Measurements from ENCODE around the gene CISH. TPM values are rescaled to one million over a fixed set of nuclear protein-coding genes. Genes with fewer than 3 reads are reported as not detected.

CISH gene
- total and polyA plus RNA-seq, 2 of the 4 experiments (the other 2 are of a cell fraction), result 0.90 to 4.0 TPM

DNA sequence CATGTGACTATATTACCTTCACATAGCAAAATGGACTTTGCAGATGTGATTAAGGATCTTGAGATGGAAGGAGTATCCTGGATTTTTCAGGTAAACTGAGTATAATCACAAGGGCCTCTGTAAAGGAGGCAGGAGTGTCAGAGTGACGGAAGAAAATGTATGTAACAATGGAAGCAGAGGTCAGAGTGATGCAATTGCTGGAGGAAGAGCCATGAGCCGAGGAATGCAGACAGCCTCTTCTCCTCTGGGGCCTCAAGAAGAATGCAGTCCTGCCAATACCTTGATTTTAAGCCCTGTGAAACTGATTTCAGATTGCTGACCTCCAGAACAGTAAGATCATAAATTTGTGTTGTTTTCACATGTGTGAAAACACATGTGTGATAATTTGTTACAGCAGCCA, 27.2 kb downstream of the CISH start:
- Histone ChIP-seq H2AK5ac (ENCODE audit: low read depth, low read length) (no peak overlapping the region), H4K20me1 (ENCODE audit: insufficient read depth, low read length) (no peaks in the 10 kb centered on the region), H3K4ac (ENCODE audit: low read depth, low read length) (no peak overlapping the region), H3K14ac (replicated peaks; ENCODE audit: low read depth, low read length) (no peak overlapping the region), H3K9ac (ENCODE audit: low read depth, low read length) (no peak overlapping the region), H3K79me1 (ENCODE audit: low read depth in 1 of 2, low read length in 2 of 2) (no peaks in the 10 kb centered on the region), H3K4me2 (ENCODE audit: low read depth, low read length) (no peak overlapping the region), H2BK20ac (ENCODE audit: low read depth, low read length) (no peak overlapping the region), H3K23ac (ENCODE audit: low read depth, low read length) (no peak overlapping the region), H4K5ac (ENCODE audit: low read depth, low read length) (no peak overlapping the region), H2BK5ac (ENCODE audit: low read depth, low read length, poor library complexity, severe bottlenecking) (no peak overlapping the region), H2BK120ac (ENCODE audit: low read depth, low read length) (no peak overlapping the region), H4K91ac (ENCODE audit: insufficient read depth, low read depth, low read length) (no peak overlapping the region), H3K4me1 (ENCODE audit: control insufficient read depth, insufficient read depth, low read length) (no peaks in the 10 kb centered on the region), H3K27me3 (ENCODE audit: control insufficient read depth, insufficient read depth, low read length) (no peaks in the 10 kb centered on the region), H3K9me3 (ENCODE audit: control insufficient read depth, insufficient read depth, low read length) (no peaks in the 10 kb centered on the region), H3K9me1 (ENCODE audit: insufficient read depth, low read length) (no peaks in the 10 kb centered on the region), H3K56ac (ENCODE audit: extremely low read depth, insufficient read depth, low read length) (no peak overlapping the region), H3K27ac (ENCODE audit: insufficient read depth, low read length) (no peak overlapping the region), H2AFZ (replicated peaks; ENCODE audit: low read length, poor library complexity) (no peak overlapping the region), H3K18ac (ENCODE audit: low read depth, low read length) (no peak overlapping the region), H2AK9ac (replicated peaks; ENCODE audit: low read depth, low read length, poor library complexity) (no peak overlapping the region), H3K36me3 (ENCODE audit: control insufficient read depth, insufficient read depth, low read length) (peaks cover 26% of the 10 kb centered on the region; the same call in 1 of the 2 replicates), H4K8ac (ENCODE audit: low read depth in 2 of 2, low read length in 2 of 2) (no peak overlapping the region), H3K4me3 (ENCODE audit: insufficient read depth, low read depth, low read length) (no peak overlapping the region), H2BK15ac (ENCODE audit: low read depth, low read length) (no peak overlapping the region)
- dilution Hi-C loops (cut with HindIII; ENCODE audit: low sequenced_read_pairs, unreplicated experiment), result no loop called here
- no peak for TF ChIP-seq SMC3 (IDR thresholded peaks at IDR 0.05; ENCODE audit: low read depth, low read length)
- peak; percentile 42; the same call in 1 of the 2 replicates for TF ChIP-seq CEBPB (IDR thresholded peaks at IDR 0.05; ENCODE audit: low read depth, low read length)
- DNase-seq (no peak), ATAC-seq (ENCODE audit: low read depth) (no peak)
- ChIA-PET CTCF (no interaction called here), POLR2A (ENCODE audit: unreplicated experiment) (no interaction called here)
- intact Hi-C loops (cut with micrococcal nuclease), result no loop called here
- BruUV-seq (replicated peaks), result no TSS peak
- in situ Hi-C loops (cut with MboI; ENCODE audit: low sequenced_read_pairs), result no loop called here
- WGBS, 2 experiments (ENCODE audit: extremely low coverage in 2 of 2, insufficient read length in 1 of 2), result 100% methylated on average over 1 of the region's 2 CpGs; no CpG with 5 or more reads in 1 of the 2 experiments
